ENCODE measurements around the gene ZNF579. TPM values are rescaled to one million over a fixed set of nuclear protein-coding genes. Genes with fewer than 3 reads are reported as not detected.

Gene ZNF579
- total and polyA plus RNA-seq, 2 of the 8 experiments (the other 6 are each of a cell fraction or from before 2014, with no cell fraction given), result 10.0 to 18.9 TPM

GRCh38 chr19:55601084-55601483 lies 20.4 kb upstream of the ZNF579 start (continued):
- TF ChIP-seq TAF1 (IDR thresholded peaks at IDR 0.05; ENCODE audit: low read depth, low read length), result no peak
- no peak for TF ChIP-seq RXRA (IDR thresholded peaks at IDR 0.05; ENCODE audit: insufficient read depth, low read depth, low read length)
- TF ChIP-seq CEBPB (IDR thresholded peaks at IDR 0.05; ENCODE audit: low read depth, low read length), result no peak
- no peak for TF ChIP-seq EP300 (IDR thresholded peaks at IDR 0.05; ENCODE audit: borderline replicate concordance in 1 of 2, low read depth in 2 of 2, low read length in 2 of 2)
- no peak for TF ChIP-seq CREB1 (IDR thresholded peaks at IDR 0.05)
- TF ChIP-seq TCF12 (IDR thresholded peaks at IDR 0.05; ENCODE audit: low read depth, low read length), result no peak
- TF ChIP-seq TBP (IDR thresholded peaks at IDR 0.05; ENCODE audit: low read depth, low read length), result no peak
- TF ChIP-seq USF2 (IDR thresholded peaks at IDR 0.05; ENCODE audit: low read length), result no peak
- no peak for TF ChIP-seq FOSL1 (IDR thresholded peaks at IDR 0.05; ENCODE audit: insufficient read depth, low read depth, low read length)

All from H1 (cell line).